SK-N-SH (cell line): ENCODE measurements around the gene RGS14. TPM values are rescaled to one million over a fixed set of nuclear protein-coding genes. Genes with fewer than 3 reads are reported as not detected.

Experiments
- CTCF ChIA-PET: fragments of 300-600, 350-600 bp; formaldehyde crosslinking; extraction: SDS; loops from one replicate; lab custom pipeline; 2021; lab: Yijun Ruan, JAX
- POLR2A ChIA-PET: fragments of 350-600 bp; sonication (Branson Sonifier 250); formaldehyde crosslinking; extraction: SDS; loops from one replicate; lab custom pipeline; 2020; ENCODE audit warnings: antibody characterized with exemption, inconsistent platforms; lab: Yijun Ruan, JAX
- DNase-seq: peaks from one replicate; pipeline ENCODE4 v3.0.0; 2012
- H2AFZ ChIP-seq: fragments of 200-600 bp; sonication (generic); 2 replicates; pipeline ENCODE4 v1.8.1; 2016; ENCODE audit warnings: antibody characterized with exemption, mild to moderate bottlenecking, low read depth
- H3F3A ChIP-seq: fragments of 200-600 bp; sonication (generic); replicated peaks from 2 replicates; pipeline ENCODE3; 2016; ENCODE audit warnings: antibody characterized with exemption, mild to moderate bottlenecking; ENCODE audit not compliant: insufficient read depth
- H3K27ac ChIP-seq, 2 experiments: fragments of 200-500 bp in 1 of 2; fragments of 200-600 bp in 1 of 2; sonication (Bioruptor generic) in 1 of 2; sonication (generic), shearing (Covaris generic) in 1 of 2; 2 replicates each; pipeline versions ENCODE4 v1.5.1 to v1.6.1; 2014 to 2016; ENCODE audit warnings: low read depth in 2 of 2, inconsistent platforms in 1 of 2, low read length in 1 of 2, mild to moderate bottlenecking in 1 of 2, mixed read lengths in 1 of 2
- H3K27me3 ChIP-seq: fragments of 200-600 bp; sonication (generic), shearing (Covaris generic); 2 replicates; pipeline ENCODE4 v1.6.1; 2016; ENCODE audit warnings: mixed run types; ENCODE audit not compliant: insufficient read depth
- H3K36me3 ChIP-seq, 2 experiments: fragments of 200-500 bp in 1 of 2; fragments of 200-600 bp in 1 of 2; sonication (Bioruptor generic) in 1 of 2; sonication (generic) in 1 of 2; replicated peaks in 1 of 2; 2 replicates each; pipeline versions ENCODE3 to v1.5.1; 2014 to 2016; ENCODE audit warnings: low read length in 1 of 2, mild to moderate bottlenecking in 1 of 2; ENCODE audit not compliant: insufficient read depth in 2 of 2, control insufficient read depth in 1 of 2
- H3K4me1 ChIP-seq, 2 experiments: fragments of 200-500 bp in 1 of 2; fragments of 200-600 bp in 1 of 2; sonication (Bioruptor generic) in 1 of 2; sonication (generic), shearing (Covaris generic) in 1 of 2; 2 replicates each; pipeline versions ENCODE4 v1.5.1 to v1.6.1; 2014 to 2016; ENCODE audit warnings: low read depth in 1 of 2, low read length in 1 of 2, mixed run types in 1 of 2; ENCODE audit not compliant: insufficient read depth in 2 of 2, control insufficient read depth in 1 of 2
- H3K4me2 ChIP-seq: fragments of 200-600 bp; sonication (generic), shearing (Covaris generic); 2 replicates; pipeline ENCODE4 v1.6.1; 2017; ENCODE audit warnings: mixed run types
- H3K4me3 ChIP-seq, 2 experiments: fragments of 200-500 bp in 1 of 2; fragments of 200-600 bp in 1 of 2; sonication (Bioruptor generic) in 1 of 2; sonication (generic), shearing (Covaris generic) in 1 of 2; 2 replicates each; pipeline versions ENCODE4 v1.5.1 to v1.8.1; 2014 to 2016; ENCODE audit warnings: low read depth in 2 of 2, inconsistent platforms in 1 of 2, low read length in 1 of 2, mild to moderate bottlenecking in 1 of 2, mixed read lengths in 1 of 2, moderate library complexity in 1 of 2
- H3K79me2 ChIP-seq: fragments of 200-600 bp; sonication (generic); 2 replicates; pipeline ENCODE4 v1.8.1; 2017; ENCODE audit warnings: mild to moderate bottlenecking; ENCODE audit not compliant: insufficient read depth
- H3K9ac ChIP-seq: fragments of 200-600 bp; sonication (generic); 2 replicates; pipeline ENCODE4 v1.6.1; 2017; ENCODE audit warnings: mixed run types
- H3K9me2 ChIP-seq: fragments of 200-600 bp; sonication (generic); 2 replicates; pipeline ENCODE4 v1.6.1; 2017; ENCODE audit warnings: mixed run types
- H3K9me3 ChIP-seq: fragments of 200-600 bp; sonication (generic); 2 replicates; pipeline ENCODE4 v1.6.1; 2017; ENCODE audit warnings: mixed run types, mild to moderate bottlenecking, moderate library complexity
- H4K20me1 ChIP-seq: fragments of 200-600 bp; sonication (generic); 2 replicates; pipeline ENCODE4 v1.6.1; 2017; ENCODE audit warnings: mild to moderate bottlenecking, mixed run types; ENCODE audit not compliant: insufficient read depth
- EP300 ChIP-seq, 2 experiments: IDR thresholded peaks; 2 replicates each; pipeline versions ENCODE4 v1.4.0 to v1.6.1; 2012; ENCODE audit warnings: borderline replicate concordance in 1 of 2, low read depth in 1 of 2, low read length in 1 of 2
- FOXJ3 ChIP-seq: sonication (generic); formaldehyde crosslinking; IDR thresholded peaks from 2 replicates; pipeline ENCODE4 v1.5.1; 2020; ENCODE audit warnings: mild to moderate bottlenecking, missing genetic modification reagents
- GABPA ChIP-seq: IDR thresholded peaks from 2 replicates; pipeline ENCODE4 v1.4.0; 2012; ENCODE audit warnings: low read depth, mild to moderate bottlenecking
- NFIC ChIP-seq: IDR thresholded peaks from 2 replicates; pipeline ENCODE4 v1.4.0; 2012; ENCODE audit warnings: borderline replicate concordance
- WGBS: methylation state at CpG from one replicate; pipeline ENCODE4 v1.1.6; 2017; ENCODE audit warnings: low lambda C conversion rate; 5-methylcytosine and 5-hydroxymethylcytosine counted together
- polyA plus RNA-seq, 3 experiments: library from polyadenylated mRNA; depleted of rRNA; stranded (reverse); fragments of >200 nt; gene quantifications; 2 replicates each; pipeline ENCODE4 v1.2.3, GENCODE V29; 2012
- TF ChIP-seq, protein P1 (sequence below): fragments of 200-600 bp; sonication (generic); IDR thresholded peaks from 2 replicates; pipeline ENCODE4 v1.6.1; 2017; ENCODE audit warnings: antibody characterized with exemption, mild to moderate bottlenecking, moderate library complexity
- TF ChIP-seq, protein P2 (sequence below): IDR thresholded peaks from 2 replicates; pipeline ENCODE4; 2012
- TF ChIP-seq, protein P3 (sequence below): fragments of 150-350 bp; IDR thresholded peaks from 2 replicates; pipeline ENCODE4 v1.6.1; 2016; ENCODE audit warnings: mild to moderate bottlenecking, low read depth, low read length
- TF ChIP-seq, protein P4 (sequence below): IDR thresholded peaks from 2 replicates; pipeline ENCODE4 v1.6.1; 2012; ENCODE audit warnings: mild to moderate bottlenecking, low read depth, low read length, moderate library complexity

The RGS14 gene
- polyA plus RNA-seq, 1 of the 3 experiments (the other 2 are of a cell fraction): 26.5 TPM

DNA sequence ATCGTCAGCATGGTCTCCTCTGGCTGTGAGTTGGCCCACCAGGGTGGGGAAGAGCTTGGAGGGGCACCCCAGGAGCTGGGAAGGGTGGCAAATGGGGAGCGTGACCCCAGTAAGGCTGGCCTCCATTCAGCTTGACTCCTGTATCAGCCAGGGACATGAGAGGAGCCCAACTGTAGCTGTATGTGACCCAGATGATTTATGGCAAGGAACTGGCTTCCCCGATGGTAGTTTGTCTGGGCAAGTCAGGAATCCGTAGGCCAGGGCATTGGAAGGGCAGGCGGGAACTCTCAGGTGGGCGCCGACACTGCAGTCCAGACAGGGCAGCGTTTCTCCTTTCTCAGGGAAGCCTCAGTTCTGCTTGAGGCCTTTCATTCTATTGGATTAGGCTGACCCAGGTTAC is 28.8 kb downstream of the RGS14 start:
- no peak overlapping the region for H3K4me3 ChIP-seq
- CTCF ChIA-PET: interaction anchor here (1.0 to 14.2 kb wide), 6 partner anchors 16 to 116 kb away, joined by 3 to 209 read pairs (median 23); no protein-coding TSS in a partner anchor

More for the DNA sequence above, 28.8 kb downstream of the RGS14 start:
- Histone ChIP-seq H3K27me3 (no peaks in the 10 kb centered on the region), H3K4me2 (no peak overlapping the region), H2AFZ (no peak overlapping the region), H3K4me1 (peaks cover 0 to 3% of the 10 kb centered on the region in 2 experiments; a peak in 1 of 4 replicates), H3K79me2 (no peaks in the 10 kb centered on the region), H3K9me2 (no peaks in the 10 kb centered on the region), H4K20me1 (no peaks in the 10 kb centered on the region), H3K9ac (no peak overlapping the region), H3K9me3 (no peaks in the 10 kb centered on the region), H3K36me3 (no peaks in the 10 kb centered on the region), H3F3A (peaks cover 5% of the 10 kb centered on the region), H3K27ac (no peak overlapping the region)
- POLR2A ChIA-PET: no interaction called here
- 68% methylated on average over 5 of the region's 8 CpGs for WGBS
- DNase-seq: no peak
- TF ChIP-seq, protein P1, sequence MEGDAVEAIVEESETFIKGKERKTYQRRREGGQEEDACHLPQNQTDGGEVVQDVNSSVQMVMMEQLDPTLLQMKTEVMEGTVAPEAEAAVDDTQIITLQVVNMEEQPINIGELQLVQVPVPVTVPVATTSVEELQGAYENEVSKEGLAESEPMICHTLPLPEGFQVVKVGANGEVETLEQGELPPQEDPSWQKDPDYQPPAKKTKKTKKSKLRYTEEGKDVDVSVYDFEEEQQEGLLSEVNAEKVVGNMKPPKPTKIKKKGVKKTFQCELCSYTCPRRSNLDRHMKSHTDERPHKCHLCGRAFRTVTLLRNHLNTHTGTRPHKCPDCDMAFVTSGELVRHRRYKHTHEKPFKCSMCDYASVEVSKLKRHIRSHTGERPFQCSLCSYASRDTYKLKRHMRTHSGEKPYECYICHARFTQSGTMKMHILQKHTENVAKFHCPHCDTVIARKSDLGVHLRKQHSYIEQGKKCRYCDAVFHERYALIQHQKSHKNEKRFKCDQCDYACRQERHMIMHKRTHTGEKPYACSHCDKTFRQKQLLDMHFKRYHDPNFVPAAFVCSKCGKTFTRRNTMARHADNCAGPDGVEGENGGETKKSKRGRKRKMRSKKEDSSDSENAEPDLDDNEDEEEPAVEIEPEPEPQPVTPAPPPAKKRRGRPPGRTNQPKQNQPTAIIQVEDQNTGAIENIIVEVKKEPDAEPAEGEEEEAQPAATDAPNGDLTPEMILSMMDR: no peak
- TF ChIP-seq, protein P2, sequence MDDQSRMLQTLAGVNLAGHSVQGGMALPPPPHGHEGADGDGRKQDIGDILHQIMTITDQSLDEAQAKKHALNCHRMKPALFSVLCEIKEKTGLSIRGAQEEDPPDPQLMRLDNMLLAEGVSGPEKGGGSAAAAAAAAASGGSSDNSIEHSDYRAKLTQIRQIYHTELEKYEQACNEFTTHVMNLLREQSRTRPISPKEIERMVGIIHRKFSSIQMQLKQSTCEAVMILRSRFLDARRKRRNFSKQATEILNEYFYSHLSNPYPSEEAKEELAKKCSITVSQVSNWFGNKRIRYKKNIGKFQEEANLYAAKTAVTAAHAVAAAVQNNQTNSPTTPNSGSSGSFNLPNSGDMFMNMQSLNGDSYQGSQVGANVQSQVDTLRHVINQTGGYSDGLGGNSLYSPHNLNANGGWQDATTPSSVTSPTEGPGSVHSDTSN: no peak
- TF ChIP-seq, protein P3, sequence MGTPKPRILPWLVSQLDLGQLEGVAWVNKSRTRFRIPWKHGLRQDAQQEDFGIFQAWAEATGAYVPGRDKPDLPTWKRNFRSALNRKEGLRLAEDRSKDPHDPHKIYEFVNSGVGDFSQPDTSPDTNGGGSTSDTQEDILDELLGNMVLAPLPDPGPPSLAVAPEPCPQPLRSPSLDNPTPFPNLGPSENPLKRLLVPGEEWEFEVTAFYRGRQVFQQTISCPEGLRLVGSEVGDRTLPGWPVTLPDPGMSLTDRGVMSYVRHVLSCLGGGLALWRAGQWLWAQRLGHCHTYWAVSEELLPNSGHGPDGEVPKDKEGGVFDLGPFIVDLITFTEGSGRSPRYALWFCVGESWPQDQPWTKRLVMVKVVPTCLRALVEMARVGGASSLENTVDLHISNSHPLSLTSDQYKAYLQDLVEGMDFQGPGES: no peak
- no peak for TF ChIP-seq GABPA
- no peak for TF ChIP-seq FOXJ3 (CRISPR knock-in tag)
- TF ChIP-seq, protein P4, sequence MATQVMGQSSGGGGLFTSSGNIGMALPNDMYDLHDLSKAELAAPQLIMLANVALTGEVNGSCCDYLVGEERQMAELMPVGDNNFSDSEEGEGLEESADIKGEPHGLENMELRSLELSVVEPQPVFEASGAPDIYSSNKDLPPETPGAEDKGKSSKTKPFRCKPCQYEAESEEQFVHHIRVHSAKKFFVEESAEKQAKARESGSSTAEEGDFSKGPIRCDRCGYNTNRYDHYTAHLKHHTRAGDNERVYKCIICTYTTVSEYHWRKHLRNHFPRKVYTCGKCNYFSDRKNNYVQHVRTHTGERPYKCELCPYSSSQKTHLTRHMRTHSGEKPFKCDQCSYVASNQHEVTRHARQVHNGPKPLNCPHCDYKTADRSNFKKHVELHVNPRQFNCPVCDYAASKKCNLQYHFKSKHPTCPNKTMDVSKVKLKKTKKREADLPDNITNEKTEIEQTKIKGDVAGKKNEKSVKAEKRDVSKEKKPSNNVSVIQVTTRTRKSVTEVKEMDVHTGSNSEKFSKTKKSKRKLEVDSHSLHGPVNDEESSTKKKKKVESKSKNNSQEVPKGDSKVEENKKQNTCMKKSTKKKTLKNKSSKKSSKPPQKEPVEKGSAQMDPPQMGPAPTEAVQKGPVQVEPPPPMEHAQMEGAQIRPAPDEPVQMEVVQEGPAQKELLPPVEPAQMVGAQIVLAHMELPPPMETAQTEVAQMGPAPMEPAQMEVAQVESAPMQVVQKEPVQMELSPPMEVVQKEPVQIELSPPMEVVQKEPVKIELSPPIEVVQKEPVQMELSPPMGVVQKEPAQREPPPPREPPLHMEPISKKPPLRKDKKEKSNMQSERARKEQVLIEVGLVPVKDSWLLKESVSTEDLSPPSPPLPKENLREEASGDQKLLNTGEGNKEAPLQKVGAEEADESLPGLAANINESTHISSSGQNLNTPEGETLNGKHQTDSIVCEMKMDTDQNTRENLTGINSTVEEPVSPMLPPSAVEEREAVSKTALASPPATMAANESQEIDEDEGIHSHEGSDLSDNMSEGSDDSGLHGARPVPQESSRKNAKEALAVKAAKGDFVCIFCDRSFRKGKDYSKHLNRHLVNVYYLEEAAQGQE: no peak
- no peak for TF ChIP-seq EP300 (IDR thresholded peaks at IDR 0.05; ENCODE audit: borderline replicate concordance in 1 of 2, low read depth in 1 of 2, low read length in 1 of 2)
- no peak for TF ChIP-seq NFIC
